WTC11 (cell line): ENCODE data around the gene UFC1. TPM values are rescaled to one million over a fixed set of nuclear protein-coding genes. Genes with fewer than 3 reads are reported as not detected.

ENCODE experiments used
- ATAC-seq: fragments of 200-7000 bp; cut with Tn5 transposase; 2 replicates; pipeline ENCODE4 v1.10.0; 2021; ENCODE audit warnings: mild to moderate bottlenecking, moderate library complexity
- CTCF ChIA-PET: fragments of 300-600 bp; sonication (Branson Sonifier 250); formaldehyde crosslinking; loops from one replicate; lab custom pipeline; 2021; ENCODE audit warnings: antibody characterized with exemption; lab: Charles Lee
- POLR2A ChIA-PET: fragments of 350-600 bp; sonication (Branson Sonifier 250); formaldehyde crosslinking; loops from one replicate; lab custom pipeline; 2021; ENCODE audit warnings: antibody characterized with exemption; lab: Charles Lee
- DNase-seq: peaks from one replicate; pipeline ENCODE4 v3.0.0; 2021; ENCODE audit warnings: low spot score
- H3K27ac Mint-ChIP-seq: 2 replicates; pipeline ENCODE4 v1.8.0; 2021; ENCODE audit warnings: mixed read lengths
- H3K27me3 Mint-ChIP-seq: 2 replicates; pipeline ENCODE4 v1.8.0; 2021; ENCODE audit warnings: low read depth, mild to moderate bottlenecking, moderate library complexity, mixed read lengths
- H3K36me3 Mint-ChIP-seq: 2 replicates; pipeline ENCODE4 v1.8.0; 2021; ENCODE audit warnings: mixed read lengths
- H3K4me1 Mint-ChIP-seq: 2 replicates; pipeline ENCODE4 v1.8.0; 2022; ENCODE audit warnings: mixed read lengths
- H3K4me3 Mint-ChIP-seq: 2 replicates; pipeline ENCODE4 v1.8.0; 2021; ENCODE audit warnings: mild to moderate bottlenecking, moderate library complexity, mixed read lengths
- H3K9me3 Mint-ChIP-seq: 2 replicates; pipeline ENCODE4 v1.8.0; 2021; ENCODE audit warnings: mixed read lengths
- ATF1 ChIP-seq: sonication (generic); formaldehyde crosslinking; IDR thresholded peaks from 2 replicates; pipeline ENCODE4 v1.8.1; 2023; ENCODE audit warnings: mild to moderate bottlenecking, moderate library complexity, missing genetic modification reagents
- GABPB1 ChIP-seq: sonication (generic); formaldehyde crosslinking; IDR thresholded peaks from 2 replicates; pipeline ENCODE4 v1.8.1; 2023; ENCODE audit warnings: mild to moderate bottlenecking, missing genetic modification reagents
- GRHL2 ChIP-seq: fragments of 250-450 bp; sonication (Bioruptor Pico); IDR thresholded peaks from 2 replicates; pipeline ENCODE4 v1.8.0; 2022; ENCODE audit warnings: mild to moderate bottlenecking, moderate library complexity; ENCODE audit not compliant: insufficient replicate concordance, severe bottlenecking
- NFE2L1 ChIP-seq: sonication (generic); formaldehyde crosslinking; IDR thresholded peaks from 2 replicates; pipeline ENCODE4 v1.8.1; 2023; ENCODE audit warnings: missing genetic modification reagents
- NR3C1 ChIP-seq: sonication (generic); formaldehyde crosslinking; conservative IDR thresholded peaks from 2 replicates; pipeline ENCODE4 v1.8.1; 2023; ENCODE audit warnings: low read depth, mild to moderate bottlenecking, missing genetic modification reagents
- SMAD3 ChIP-seq: sonication (generic); formaldehyde crosslinking; IDR thresholded peaks from 2 replicates; pipeline ENCODE4 v1.8.0; 2022; ENCODE audit warnings: missing genetic modification reagents, mild to moderate bottlenecking, borderline replicate concordance
- TCF7 ChIP-seq: sonication (generic); formaldehyde crosslinking; IDR thresholded peaks from 2 replicates; pipeline ENCODE4 v1.8.0; 2022; ENCODE audit warnings: mild to moderate bottlenecking, low read depth, missing genetic modification reagents, moderate library complexity
- ZBTB21 ChIP-seq: sonication (generic); formaldehyde crosslinking; IDR thresholded peaks from 2 replicates; pipeline ENCODE4 v1.8.1; 2023; ENCODE audit warnings: mild to moderate bottlenecking, missing genetic modification reagents, borderline replicate concordance
- ZNF263 ChIP-seq: sonication (generic); formaldehyde crosslinking; IDR thresholded peaks from 2 replicates; pipeline ENCODE4 v1.8.1; 2022; ENCODE audit warnings: low read depth, mild to moderate bottlenecking, moderate library complexity, missing genetic modification reagents
- ZNF317 ChIP-seq: sonication (generic); formaldehyde crosslinking; IDR thresholded peaks from 2 replicates; pipeline ENCODE4 v1.8.1; 2023; ENCODE audit warnings: low read depth, mild to moderate bottlenecking, moderate library complexity, missing genetic modification reagents, borderline replicate concordance
- total RNA-seq: library from RNA; stranded (reverse); gene quantifications from 3 replicates; pipeline ENCODE4 v1.2.3, GENCODE V29; 2021
- TF ChIP-seq, protein P1 (sequence below): sonication (generic); formaldehyde crosslinking; IDR thresholded peaks from 2 replicates; pipeline ENCODE4 v1.8.0; 2022; ENCODE audit warnings: mild to moderate bottlenecking, missing genetic modification reagents
- TF ChIP-seq, protein P2 (sequence below): fragments of 250-450 bp; sonication (Bioruptor Pico); IDR thresholded peaks from 2 replicates; pipeline ENCODE4 v1.9.0; 2021; ENCODE audit warnings: mild to moderate bottlenecking
- TF ChIP-seq, protein P3 (sequence below): sonication (generic); formaldehyde crosslinking; conservative IDR thresholded peaks from 2 replicates; pipeline ENCODE4 v1.8.1; 2022; ENCODE audit warnings: mild to moderate bottlenecking, missing genetic modification reagents
- TF ChIP-seq, protein P4 (sequence below): sonication (generic); formaldehyde crosslinking; IDR thresholded peaks from 2 replicates; pipeline ENCODE4 v1.8.0; 2023; ENCODE audit warnings: missing genetic modification reagents
- TF ChIP-seq, protein P5 (sequence below): sonication (generic); formaldehyde crosslinking; IDR thresholded peaks from 2 replicates; pipeline ENCODE4 v1.8.1; 2023; ENCODE audit warnings: mild to moderate bottlenecking, missing genetic modification reagents, borderline replicate concordance

Gene UFC1
- total RNA-seq, 1 experiment from 2014 or later: 56.2 TPM

DNA sequence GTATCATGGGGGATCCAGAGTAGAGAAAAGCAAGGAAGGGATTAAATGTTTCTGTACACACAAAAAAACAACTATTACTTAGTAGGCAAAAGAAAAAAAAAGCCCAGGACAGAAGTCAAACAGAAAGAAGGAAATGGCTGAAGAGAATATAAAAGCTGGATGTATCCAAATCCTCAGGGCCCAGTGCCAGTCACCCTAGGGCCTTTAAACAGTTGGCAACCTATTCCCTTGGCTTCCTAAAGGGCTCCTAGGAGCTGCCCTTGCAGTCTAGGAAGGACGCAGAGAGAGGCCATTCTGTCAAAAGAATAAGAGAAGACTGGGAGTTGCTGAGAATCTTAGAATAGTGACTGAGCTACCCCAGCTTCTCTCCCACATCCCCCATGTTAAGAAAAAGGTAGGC is 18.6 kb downstream of the UFC1 start:
- peaks cover 48% of the 10 kb centered on the region for H3K36me3 Mint-ChIP-seq

DNA sequence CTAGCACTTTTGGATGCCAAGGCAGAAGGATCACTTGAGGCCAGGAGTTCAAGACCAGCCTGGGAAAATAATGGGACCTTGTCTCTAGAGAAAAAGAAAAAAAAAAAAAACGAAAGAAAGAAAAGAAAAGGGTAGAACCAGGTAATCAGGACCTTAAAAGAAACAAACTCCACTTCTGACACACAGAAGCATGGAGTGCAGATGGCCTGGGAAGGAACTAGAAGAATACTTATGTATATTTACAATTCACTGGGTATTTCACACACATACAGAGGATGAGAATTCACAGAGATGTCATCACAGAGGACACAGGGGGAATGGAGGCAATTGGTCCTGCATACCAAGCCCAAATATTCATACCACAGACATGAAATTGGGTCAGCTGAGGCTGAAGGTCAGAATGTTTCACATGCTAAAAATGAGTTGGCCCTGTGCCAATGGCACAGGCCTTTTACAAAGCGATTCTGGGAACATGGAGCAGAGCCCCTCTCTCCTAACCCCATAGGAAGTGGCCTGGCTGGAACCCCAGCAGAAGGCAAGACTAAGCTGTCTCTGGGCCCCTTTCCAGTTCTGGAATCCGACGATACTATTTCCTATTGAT is 19.1 kb downstream of the UFC1 start:
- H3K27me3 Mint-ChIP-seq: no peaks in the 10 kb centered on the region
- TF ChIP-seq, protein P1, sequence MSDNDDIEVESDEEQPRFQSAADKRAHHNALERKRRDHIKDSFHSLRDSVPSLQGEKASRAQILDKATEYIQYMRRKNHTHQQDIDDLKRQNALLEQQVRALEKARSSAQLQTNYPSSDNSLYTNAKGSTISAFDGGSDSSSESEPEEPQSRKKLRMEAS (CRISPR knock-in tag): no peak
- TF ChIP-seq GABPB1 (no peak), ZNF263 (CRISPR knock-in tag) (no peak), ZBTB21 (CRISPR knock-in tag) (no peak)
- TF ChIP-seq, protein P2, sequence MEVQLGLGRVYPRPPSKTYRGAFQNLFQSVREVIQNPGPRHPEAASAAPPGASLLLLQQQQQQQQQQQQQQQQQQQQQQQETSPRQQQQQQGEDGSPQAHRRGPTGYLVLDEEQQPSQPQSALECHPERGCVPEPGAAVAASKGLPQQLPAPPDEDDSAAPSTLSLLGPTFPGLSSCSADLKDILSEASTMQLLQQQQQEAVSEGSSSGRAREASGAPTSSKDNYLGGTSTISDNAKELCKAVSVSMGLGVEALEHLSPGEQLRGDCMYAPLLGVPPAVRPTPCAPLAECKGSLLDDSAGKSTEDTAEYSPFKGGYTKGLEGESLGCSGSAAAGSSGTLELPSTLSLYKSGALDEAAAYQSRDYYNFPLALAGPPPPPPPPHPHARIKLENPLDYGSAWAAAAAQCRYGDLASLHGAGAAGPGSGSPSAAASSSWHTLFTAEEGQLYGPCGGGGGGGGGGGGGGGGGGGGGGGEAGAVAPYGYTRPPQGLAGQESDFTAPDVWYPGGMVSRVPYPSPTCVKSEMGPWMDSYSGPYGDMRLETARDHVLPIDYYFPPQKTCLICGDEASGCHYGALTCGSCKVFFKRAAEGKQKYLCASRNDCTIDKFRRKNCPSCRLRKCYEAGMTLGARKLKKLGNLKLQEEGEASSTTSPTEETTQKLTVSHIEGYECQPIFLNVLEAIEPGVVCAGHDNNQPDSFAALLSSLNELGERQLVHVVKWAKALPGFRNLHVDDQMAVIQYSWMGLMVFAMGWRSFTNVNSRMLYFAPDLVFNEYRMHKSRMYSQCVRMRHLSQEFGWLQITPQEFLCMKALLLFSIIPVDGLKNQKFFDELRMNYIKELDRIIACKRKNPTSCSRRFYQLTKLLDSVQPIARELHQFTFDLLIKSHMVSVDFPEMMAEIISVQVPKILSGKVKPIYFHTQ (CRISPR knock-in tag): no peak
- TF ChIP-seq, protein P3, sequence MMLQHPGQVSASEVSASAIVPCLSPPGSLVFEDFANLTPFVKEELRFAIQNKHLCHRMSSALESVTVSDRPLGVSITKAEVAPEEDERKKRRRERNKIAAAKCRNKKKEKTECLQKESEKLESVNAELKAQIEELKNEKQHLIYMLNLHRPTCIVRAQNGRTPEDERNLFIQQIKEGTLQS (CRISPR knock-in tag): no peak
- peaks cover 48% of the 10 kb centered on the region for H3K36me3 Mint-ChIP-seq
- DNase-seq: no peak
- H3K4me3 Mint-ChIP-seq: no peak overlapping the region
- ATAC-seq: no peak
- H3K4me1 Mint-ChIP-seq: peaks cover 13% of the 10 kb centered on the region
- ChIA-PET CTCF (interaction anchor here (2.5 kb wide), 1 partner anchor 53 kb away, joined by 9 read pairs; the partner anchor contains the start of gene TOMM40L), POLR2A (no interaction called here)
- H3K9me3 Mint-ChIP-seq: no peaks in the 10 kb centered on the region
- no peak overlapping the region for H3K27ac Mint-ChIP-seq

More for the DNA sequence above, 18.6 kb downstream of the UFC1 start:
- H3K4me3 Mint-ChIP-seq: no peak overlapping the region
- ATAC-seq (no peak), DNase-seq (no peak)
- no peaks in the 10 kb centered on the region for H3K27me3 Mint-ChIP-seq
- H3K4me1 Mint-ChIP-seq: peaks cover 10% of the 10 kb centered on the region
- no peak overlapping the region for H3K27ac Mint-ChIP-seq
- H3K9me3 Mint-ChIP-seq: no peaks in the 10 kb centered on the region
- ChIA-PET CTCF (interaction anchor here (2.5 kb wide), 1 partner anchor 53 kb away, joined by 9 read pairs; the partner anchor contains the start of gene TOMM40L), POLR2A (no interaction called here)
- TF ChIP-seq NFE2L1 (CRISPR knock-in tag): no peak
- TF ChIP-seq GRHL2 (CRISPR knock-in tag): no peak
- TF ChIP-seq TCF7 (CRISPR knock-in tag): no peak
- TF ChIP-seq ATF1: no peak
- no peak for TF ChIP-seq NR3C1 (CRISPR knock-in tag)
- TF ChIP-seq ZNF317 (CRISPR knock-in tag): no peak
- no peak for TF ChIP-seq SMAD3 (CRISPR knock-in tag)
- TF ChIP-seq, protein P4, sequence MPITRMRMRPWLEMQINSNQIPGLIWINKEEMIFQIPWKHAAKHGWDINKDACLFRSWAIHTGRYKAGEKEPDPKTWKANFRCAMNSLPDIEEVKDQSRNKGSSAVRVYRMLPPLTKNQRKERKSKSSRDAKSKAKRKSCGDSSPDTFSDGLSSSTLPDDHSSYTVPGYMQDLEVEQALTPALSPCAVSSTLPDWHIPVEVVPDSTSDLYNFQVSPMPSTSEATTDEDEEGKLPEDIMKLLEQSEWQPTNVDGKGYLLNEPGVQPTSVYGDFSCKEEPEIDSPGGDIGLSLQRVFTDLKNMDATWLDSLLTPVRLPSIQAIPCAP (CRISPR knock-in tag): no peak

DNA sequence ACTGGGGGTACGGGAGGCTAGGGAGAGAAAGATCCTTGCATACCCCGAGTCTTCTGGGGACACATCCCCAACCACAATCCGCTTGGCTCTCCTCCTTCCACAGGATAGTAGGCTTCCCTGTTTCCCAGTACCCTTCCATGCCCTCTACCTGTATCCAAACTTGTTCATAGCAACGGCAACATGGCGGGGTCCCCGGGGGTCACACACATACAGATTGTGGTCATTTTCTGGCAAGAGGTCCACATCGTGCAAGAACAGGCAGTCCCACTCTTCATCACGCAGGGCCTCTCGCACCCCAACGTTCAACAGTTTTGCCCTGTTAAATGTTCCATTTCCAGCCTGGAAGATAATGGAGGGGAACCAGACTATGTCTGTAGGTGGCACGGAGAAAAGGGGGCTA is 19.9 kb downstream of the UFC1 start:
- TF ChIP-seq, protein P5, sequence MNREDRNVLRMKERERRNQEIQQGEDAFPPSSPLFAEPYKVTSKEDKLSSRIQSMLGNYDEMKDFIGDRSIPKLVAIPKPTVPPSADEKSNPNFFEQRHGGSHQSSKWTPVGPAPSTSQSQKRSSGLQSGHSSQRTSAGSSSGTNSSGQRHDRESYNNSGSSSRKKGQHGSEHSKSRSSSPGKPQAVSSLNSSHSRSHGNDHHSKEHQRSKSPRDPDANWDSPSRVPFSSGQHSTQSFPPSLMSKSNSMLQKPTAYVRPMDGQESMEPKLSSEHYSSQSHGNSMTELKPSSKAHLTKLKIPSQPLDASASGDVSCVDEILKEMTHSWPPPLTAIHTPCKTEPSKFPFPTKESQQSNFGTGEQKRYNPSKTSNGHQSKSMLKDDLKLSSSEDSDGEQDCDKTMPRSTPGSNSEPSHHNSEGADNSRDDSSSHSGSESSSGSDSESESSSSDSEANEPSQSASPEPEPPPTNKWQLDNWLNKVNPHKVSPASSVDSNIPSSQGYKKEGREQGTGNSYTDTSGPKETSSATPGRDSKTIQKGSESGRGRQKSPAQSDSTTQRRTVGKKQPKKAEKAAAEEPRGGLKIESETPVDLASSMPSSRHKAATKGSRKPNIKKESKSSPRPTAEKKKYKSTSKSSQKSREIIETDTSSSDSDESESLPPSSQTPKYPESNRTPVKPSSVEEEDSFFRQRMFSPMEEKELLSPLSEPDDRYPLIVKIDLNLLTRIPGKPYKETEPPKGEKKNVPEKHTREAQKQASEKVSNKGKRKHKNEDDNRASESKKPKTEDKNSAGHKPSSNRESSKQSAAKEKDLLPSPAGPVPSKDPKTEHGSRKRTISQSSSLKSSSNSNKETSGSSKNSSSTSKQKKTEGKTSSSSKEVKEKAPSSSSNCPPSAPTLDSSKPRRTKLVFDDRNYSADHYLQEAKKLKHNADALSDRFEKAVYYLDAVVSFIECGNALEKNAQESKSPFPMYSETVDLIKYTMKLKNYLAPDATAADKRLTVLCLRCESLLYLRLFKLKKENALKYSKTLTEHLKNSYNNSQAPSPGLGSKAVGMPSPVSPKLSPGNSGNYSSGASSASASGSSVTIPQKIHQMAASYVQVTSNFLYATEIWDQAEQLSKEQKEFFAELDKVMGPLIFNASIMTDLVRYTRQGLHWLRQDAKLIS: no peak
- H3K9me3 Mint-ChIP-seq: no peaks in the 10 kb centered on the region
- ATAC-seq: no peak
- ChIA-PET CTCF (no interaction called here), POLR2A (no interaction called here)
- H3K27ac Mint-ChIP-seq: no peak overlapping the region
- peaks cover 48% of the 10 kb centered on the region for H3K36me3 Mint-ChIP-seq
- peaks cover 20% of the 10 kb centered on the region for H3K4me1 Mint-ChIP-seq
- no peak overlapping the region for H3K4me3 Mint-ChIP-seq
- DNase-seq: no peak
- H3K27me3 Mint-ChIP-seq: no peaks in the 10 kb centered on the region
